Fibroblast of mammary gland (primary cell): ENCODE measurements around the gene PRKCQ.

Source experiments
- DNase-seq: peaks from one replicate; pipeline ENCODE4 v3.0.0-alpha.2; 2010; ENCODE audit warnings: low read depth
- H3K4me3 ChIP-seq: 2 replicates; pipeline ENCODE4 v1.5.1; 2011; ENCODE audit warnings: low read depth, mild to moderate bottlenecking, low read length, moderate library complexity; ENCODE audit not compliant: control insufficient read depth
- CTCF ChIP-seq: conservative IDR thresholded peaks from 2 replicates; pipeline ENCODE4 v1.5.1; 2011; ENCODE audit warnings: low read depth, low read length, inconsistent platforms; ENCODE audit not compliant: control insufficient read depth, insufficient read depth

PRKCQ gene

GRCh38 chr10:6574664-6575176 lies 5.4 kb downstream of the PRKCQ start:
- no peak for DNase-seq
- no peak overlapping the region for H3K4me3 ChIP-seq
- TF ChIP-seq CTCF, result no peak

GRCh38 chr10:6570893-6571292 lies 9.2 kb downstream of the PRKCQ start:
- DNase-seq, result no peak
- TF ChIP-seq CTCF, result no peak
- no peak overlapping the region for H3K4me3 ChIP-seq

GRCh38 chr10:6569259-6569658 lies 10.8 kb downstream of the PRKCQ start:
- no peak for TF ChIP-seq CTCF
- no peak overlapping the region for H3K4me3 ChIP-seq
- DNase-seq, result no peak

GRCh38 chr10:6567884-6568283 lies 12.2 kb downstream of the PRKCQ start:
- DNase-seq, result no peak
- no peak overlapping the region for H3K4me3 ChIP-seq
- no peak for TF ChIP-seq CTCF

- TF ChIP-seq CTCF, result no peak
Observed at GRCh38 chr10:6567203-6567703, 12.8 kb downstream of the PRKCQ start.

GRCh38 chr10:6565588-6565987 lies 14.5 kb downstream of the PRKCQ start:
- TF ChIP-seq CTCF, result no peak
- no peak overlapping the region for H3K4me3 ChIP-seq
- no peak for DNase-seq

More at GRCh38 chr10:6567203-6567703, 12.8 kb downstream of the PRKCQ start:
- DNase-seq, result no peak
- H3K4me3 ChIP-seq, result no peak overlapping the region

GRCh38 chr10:6564367-6564766 lies 15.7 kb downstream of the PRKCQ start:
- no peak for TF ChIP-seq CTCF
- no peak for DNase-seq
- H3K4me3 ChIP-seq, result no peak overlapping the region
